Suppressor macrophage (primary cell): ENCODE results near the gene NCAPH2.
A peak's percentile ranks its signal among the peaks of the same experiment; 100 is the strongest.

Experiments used
- DNase-seq, 4 experiments: peaks; one replicate each; pipeline ENCODE4 v3.0.0-alpha.2; 2020 to 2022

The NCAPH2 gene

GRCh38 chr22:50548921-50549790, 41.1 kb downstream of the NCAPH2 start:
- DNase-seq = no peak

GRCh38 chr22:50550395-50550794, 42.4 kb downstream of the NCAPH2 start:
- no peak for DNase-seq

DNA sequence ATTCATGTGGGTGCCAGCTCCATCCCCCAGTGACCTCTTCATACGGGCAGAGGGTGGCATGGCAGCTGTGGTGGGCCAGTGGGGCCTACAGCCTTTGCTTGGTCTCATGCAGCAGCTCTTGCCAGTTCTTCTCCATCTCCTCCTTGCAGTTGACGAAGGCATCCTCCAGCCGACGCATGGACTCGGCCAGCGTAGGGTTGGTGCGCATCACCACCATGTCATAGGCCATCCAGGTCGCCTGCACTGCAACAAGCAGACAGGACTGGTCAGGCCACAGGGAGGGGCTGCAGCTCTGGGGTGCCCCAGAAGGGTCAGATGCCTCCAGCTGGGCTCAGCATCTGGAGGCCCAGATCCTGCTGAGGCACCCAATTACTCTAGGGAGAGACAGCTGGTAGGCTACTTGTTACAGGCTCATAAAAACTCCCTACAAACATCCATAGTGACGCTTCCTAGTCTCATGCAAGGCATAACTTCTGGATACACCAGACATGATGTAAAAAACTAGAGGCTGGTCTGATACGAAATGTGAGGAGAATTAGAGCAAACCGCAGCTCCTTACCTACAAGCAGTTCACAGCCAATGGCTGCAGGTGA, 43.2 kb downstream of the NCAPH2 start:
- DNase-seq = no peak

DNA sequence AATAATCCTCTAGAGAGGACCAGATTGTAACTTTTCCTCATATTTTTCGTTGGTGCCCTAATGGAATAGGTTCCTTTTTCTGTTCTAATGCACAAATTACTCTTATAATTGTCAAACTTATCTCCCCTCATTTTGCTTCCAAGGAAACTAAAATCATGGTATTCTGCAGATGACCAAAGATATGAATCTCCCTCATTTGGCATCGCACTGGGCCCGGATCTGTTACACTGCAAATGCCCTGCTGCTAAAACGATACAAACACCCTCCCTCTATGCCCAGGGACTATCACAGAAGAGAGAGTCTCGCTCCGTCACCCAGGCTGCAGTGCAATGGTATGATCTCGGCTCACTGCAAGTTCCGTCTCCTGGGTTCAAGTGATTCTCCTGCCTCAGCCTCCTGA, 45.3 kb downstream of the NCAPH2 start:
- no peak for DNase-seq

DNA sequence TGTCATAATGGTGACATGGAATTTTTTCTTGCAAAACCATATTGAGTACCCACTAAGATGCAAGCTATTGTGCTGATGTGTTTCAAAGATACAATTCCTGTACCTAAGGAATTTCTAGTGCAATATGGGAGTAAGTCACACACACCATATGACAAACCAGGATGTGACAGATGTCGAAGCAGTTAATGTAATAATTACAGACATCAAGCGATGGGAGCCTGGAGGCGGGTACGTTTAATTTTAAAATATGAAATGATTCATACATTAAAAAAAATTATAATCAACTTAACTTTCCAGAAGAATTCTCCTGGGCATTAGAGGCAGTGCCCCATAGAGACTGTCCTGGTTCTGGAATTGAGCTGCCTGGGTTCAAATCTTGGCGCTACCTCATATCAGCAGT, 48.7 kb downstream of the NCAPH2 start:
- DNase-seq = no peak

GRCh38 chr22:50560034-50560433, 52.0 kb downstream of the NCAPH2 start:
- DNase-seq = no peak

GRCh38 chr22:50561401-50562358, 53.7 kb downstream of the NCAPH2 start:
- DNase-seq = no peak

DNA sequence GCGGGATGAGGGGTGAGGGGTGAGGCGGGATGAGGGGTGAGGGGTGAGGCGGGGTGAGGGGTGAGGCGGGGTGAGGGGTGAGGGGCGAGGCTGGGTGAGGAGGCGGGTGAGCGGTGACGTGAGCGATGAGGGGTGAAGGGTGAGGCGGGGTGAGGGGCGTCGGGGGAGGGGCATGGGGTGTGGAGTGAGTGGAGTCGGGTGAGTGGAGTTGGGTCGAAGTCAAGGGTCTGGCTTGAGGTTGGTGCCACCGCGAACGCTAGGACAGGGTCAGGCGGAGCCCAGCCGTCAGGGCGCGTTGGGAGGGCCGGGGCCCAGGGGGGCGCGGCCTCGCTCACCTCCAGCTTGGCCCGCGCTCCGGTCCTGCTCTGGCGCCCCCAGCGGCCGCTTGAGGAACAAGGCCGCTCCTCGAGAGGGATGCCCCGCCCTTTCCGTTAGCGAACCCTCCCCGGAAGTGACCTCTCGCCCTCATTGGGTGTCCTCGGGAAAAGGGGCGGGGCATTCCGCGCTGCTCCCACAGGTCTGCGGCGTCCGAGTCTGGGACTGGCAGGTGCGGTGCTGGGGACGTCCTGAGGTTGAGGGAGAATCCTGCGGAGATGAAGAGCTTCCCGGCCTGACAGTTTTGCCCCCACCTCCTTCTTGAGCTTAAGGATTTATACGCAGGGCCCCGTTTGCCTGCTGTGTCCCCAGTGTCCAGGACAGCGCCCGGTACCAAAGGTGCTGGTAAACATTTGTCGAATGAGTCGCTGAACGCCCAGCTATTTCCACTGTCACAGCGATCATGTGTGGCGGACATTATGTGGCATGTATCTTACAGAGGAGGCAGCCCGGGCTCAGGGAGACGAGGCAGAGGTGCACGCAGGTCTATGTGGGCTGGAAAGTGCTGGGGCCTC, 54.7 kb downstream of the NCAPH2 start, which contains the start of gene SYCE3:
Gene SYCE3 (minus strand): TSS at position 397 of the 890 bp plus-strand sequence. CDS start 6,514 bp downstream, outside the sequence.
- peak; percentile 97 to 99 (median 98) for DNase-seq

DNA sequence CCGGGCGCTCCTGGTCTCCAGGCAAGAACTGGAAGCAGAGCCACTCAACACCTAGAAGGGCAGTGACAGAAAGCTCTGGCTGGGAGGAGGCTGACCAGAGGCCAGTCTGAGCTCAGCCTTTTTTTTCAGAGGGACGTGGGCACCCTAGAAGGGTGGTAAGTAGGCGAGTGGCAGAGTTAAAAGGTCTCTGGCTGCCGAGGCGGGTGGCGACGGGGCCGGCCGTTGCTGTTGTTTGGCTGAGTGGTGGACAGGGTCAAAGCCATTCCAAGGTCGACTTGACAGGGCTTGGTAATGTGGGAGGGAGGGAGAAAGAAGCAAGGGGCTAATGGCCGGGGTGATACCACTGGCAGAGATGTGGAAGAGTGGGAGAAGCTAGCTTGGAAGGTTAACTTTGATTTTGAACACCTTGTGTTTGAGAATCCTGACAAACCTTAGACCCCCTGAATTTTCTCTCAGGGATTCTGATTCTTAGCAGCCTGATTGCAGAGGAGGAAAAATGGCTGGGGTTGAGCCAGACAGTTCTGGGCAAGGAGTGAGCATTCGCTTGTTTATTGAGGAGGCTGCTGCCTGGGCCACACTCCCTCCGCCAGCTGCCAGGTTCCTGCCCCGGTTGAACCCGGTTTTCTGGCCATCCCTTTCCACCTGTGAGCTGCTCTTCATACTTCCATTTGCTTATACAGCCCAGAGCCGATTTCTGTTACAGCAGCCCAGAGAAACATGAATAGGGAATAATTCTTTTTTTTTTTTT, 55.6 kb downstream of the NCAPH2 start:
- DNase-seq = peak in 2 of 4 experiments; percentile 29 to 45

DNA sequence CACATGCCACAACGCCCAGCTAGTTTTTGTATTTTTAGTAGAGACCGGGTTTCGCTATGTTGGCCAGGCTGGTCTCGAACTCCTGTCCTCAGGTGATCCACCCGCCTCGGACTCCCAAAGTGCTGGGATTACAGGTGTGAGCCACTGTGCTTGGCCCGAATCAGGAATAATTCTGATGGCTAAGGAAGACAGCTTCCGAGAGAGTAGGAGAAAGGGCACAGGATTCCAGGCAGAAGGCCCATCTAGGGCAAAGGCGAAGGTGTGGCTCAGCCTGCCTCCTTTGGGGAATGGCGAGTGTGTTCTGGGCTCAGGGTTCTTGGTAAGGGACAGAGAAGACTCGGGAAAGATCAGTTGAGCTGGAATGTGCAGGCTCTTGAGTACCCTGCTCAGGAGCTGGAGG, 56.3 kb downstream of the NCAPH2 start:
- no peak for DNase-seq

DNA sequence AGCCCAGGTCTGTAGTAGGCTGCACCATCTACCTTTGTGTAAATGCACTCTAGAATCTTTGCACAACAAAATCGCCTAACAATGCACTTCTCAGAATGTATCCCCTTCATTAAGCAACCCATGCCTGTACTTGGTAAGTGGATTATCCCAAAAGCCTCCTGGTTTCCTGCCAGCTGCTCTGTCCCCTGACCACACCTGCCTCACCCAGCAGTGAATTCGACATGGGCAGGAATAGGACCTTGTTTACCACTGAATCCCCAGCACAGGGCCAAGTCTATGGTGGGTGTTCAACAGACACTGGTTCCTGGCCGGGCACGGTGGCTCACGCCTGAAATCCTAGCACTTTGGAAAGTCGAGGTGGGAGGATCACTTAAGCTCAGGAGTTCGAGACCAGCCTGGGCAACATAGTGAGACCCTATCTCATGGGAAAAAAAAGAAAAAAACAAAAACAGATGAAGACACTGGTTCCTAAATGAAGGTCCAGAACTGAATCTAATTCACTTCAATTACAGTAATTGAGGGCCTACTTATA, 59.8 kb downstream of the NCAPH2 start:
- DNase-seq = no peak

- no peak for DNase-seq
These were observed 60.6 kb downstream of the NCAPH2 start for GRCh38 chr22:50568626-50569025.

GRCh38 chr22:50569041-50569459, 61.0 kb downstream of the NCAPH2 start:
- DNase-seq = no peak

DNA sequence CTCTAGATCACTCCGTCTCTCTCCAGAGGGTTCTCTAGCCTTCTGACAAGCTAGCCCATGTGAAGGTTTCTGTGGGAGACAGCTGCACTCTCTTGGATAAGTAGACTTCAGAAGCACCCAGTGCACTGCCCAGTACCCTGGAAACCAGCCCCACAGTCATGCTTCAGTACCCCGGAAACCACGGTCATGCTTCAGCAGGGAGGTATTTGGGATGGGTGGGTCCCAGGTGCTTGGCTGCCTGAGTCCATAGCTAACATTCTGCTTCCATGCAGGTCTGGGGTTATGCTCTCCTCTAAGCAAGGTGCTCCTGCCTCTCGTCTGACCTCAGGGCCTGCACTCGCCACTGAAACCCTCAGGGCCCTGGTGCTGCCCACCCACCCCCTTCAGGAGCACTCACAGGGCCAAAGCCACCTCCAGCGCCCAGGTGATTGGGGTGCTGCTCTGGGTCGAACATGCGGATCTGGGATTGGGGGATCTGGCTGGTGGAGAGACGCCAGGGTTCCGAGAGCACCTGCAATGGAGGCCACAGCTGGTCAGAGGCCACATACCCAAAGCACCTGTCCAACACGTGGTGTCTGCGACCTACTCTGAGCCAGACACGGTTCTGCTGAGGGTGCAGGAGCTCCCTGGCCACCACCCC, 62.0 kb downstream of the NCAPH2 start:
- no peak for DNase-seq

- DNase-seq = no peak
These were observed 62.8 kb downstream of the NCAPH2 start for GRCh38 chr22:50570861-50571260.

DNA sequence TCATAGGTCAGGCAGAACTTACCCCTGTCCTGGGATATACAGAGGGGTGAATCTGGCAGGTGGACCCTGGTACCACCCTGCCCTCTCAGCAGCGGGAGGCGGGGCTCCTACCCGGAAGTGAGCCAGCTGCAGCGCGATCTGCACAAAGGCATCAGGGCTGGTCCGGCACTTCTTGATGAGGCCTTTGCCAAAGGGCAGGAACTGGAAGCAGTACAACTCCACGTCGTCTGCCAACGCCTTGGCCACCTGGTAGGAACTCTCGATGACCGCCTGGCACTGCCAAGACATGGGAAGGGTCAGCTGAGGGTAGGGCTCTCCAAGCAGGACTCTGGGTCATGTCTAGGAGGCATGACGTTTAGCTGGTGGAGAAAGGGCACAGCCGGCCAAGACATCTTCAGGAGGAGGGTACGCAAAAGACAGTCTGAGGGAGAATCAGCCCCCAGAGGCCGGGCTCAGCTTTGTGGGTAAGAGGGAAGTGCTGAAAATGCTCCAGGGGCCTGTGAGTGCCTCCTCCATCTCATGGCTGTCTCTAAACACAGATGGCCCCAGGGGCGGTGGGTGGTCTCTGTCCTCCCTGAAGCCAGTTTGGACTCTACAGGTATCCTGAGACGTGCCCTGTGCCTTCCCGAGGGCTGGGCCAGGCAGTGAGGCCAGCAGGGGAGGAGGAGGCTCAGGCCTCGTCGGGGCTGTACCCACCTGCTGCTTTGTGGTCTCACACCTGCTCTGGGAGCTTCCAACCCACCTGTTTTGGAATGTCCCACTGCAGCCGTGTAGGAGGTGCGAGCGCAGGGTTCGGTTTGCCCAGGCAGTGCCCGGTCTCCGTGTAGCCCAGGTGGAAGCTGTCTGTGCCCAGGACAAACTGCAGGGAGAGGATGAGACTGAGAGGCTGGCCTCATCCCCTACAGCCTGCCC, 63.5 kb downstream of the NCAPH2 start:
- DNase-seq = no peak

GRCh38 chr22:50572965-50573364, 64.9 kb downstream of the NCAPH2 start:
- no peak for DNase-seq

- no peak for DNase-seq
These were observed 65.7 kb downstream of the NCAPH2 start for GRCh38 chr22:50573491-50574382.
